ENCODE data around the gene ERFL. TPM values are rescaled to one million over a fixed set of nuclear protein-coding genes. Genes with fewer than 3 reads are reported as not detected.

ERFL gene
- total and polyA plus RNA-seq, 2 of the 8 experiments (the other 6 are each of a cell fraction or from before 2014, with no cell fraction given): 0.12 TPM; not detected in 1

- TF ChIP-seq RAD21 (IDR thresholded peaks at IDR 0.05 in 1 of 2, conservative IDR thresholded peaks at IDR 0.05 in 1 of 2; ENCODE audit: low read depth in 2 of 2, low read length in 2 of 2) (peak; percentile 86 to 90), SIRT6 (IDR thresholded peaks at IDR 0.05; ENCODE audit: low read length) (no peak), CREB1 (IDR thresholded peaks at IDR 0.05) (peak; percentile 55; the same call in 1 of the 2 replicates), EP300 (IDR thresholded peaks at IDR 0.05; ENCODE audit: borderline replicate concordance in 1 of 2, low read depth in 2 of 2, low read length in 2 of 2) (no peak), ASH2L (IDR thresholded peaks at IDR 0.05; ENCODE audit: low read length) (no peak), CTCF (IDR thresholded peaks at IDR 0.05; ENCODE audit: control extremely low read depth in 1 of 3, insufficient read depth in 1 of 3, low read depth in 1 of 3, low read length in 3 of 3) (peak; percentile 87 to 91 (median 90)), BRCA1 (IDR thresholded peaks at IDR 0.05; ENCODE audit: low read depth, low read length) (no peak), NANOG (IDR thresholded peaks at IDR 0.05; ENCODE audit: insufficient read depth, low read depth, low read length, poor library complexity, severe bottlenecking) (no peak), MAX (IDR thresholded peaks at IDR 0.05) (0 out of 2 replicates have a peak, but pooled peaks have one; percentile 14), CBX8 (IDR thresholded peaks at IDR 0.05; ENCODE audit: borderline replicate concordance, low read depth, low read length) (no peak), KDM1A (IDR thresholded peaks at IDR 0.05; ENCODE audit: borderline replicate concordance, low read length) (no peak), ATF3 (IDR thresholded peaks at IDR 0.05; ENCODE audit: insufficient read depth, low read depth, low read length) (no peak)
These were observed 55.2 kb downstream of the ERFL start (continued) for GRCh38 chr19:41872775-41873647.

All from H1 (cell line).